HG03060 (cell line): ENCODE measurements around the gene PTCHD1.

ENCODE experiments used
- ATAC-seq: cut with Tn5 transposase; IDR thresholded peaks from one replicate; pipeline ENCODE4 v1.9.1; 2021; ENCODE audit warnings: low read depth, moderate number of reproducible peaks; ENCODE audit not compliant: unreplicated experiment

PTCHD1 gene

GRCh38 chrX:23334848-23335599 is at the start of gene PTCHD1:
TSS of gene PTCHD1 (plus strand) at chrX:23334849. CDS start at chrX:23334876, 27 bp downstream.
- ATAC-seq: no peak

DNA sequence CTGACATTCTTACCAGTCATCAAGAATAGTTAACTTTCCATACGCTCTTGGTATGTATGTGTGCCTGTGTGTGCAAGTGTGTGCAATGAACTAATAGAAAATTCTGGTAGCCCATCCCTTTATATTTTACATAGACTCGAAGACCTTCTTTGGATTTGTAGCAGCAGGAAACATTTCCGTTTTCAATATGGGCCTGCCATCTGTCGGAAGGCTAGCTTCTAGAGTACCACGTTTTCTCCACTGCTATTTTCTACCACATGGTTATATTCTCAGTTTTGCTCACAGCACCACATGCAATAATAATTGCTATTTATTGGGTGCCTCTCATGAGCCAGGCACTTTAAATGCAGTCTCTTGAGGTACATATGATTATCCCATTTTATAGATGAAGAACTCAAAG is 47.9 kb upstream of the PTCHD1 start:
- no peak for ATAC-seq

- ATAC-seq: no peak
These were observed 47.4 kb upstream of the PTCHD1 start for GRCh38 chrX:23287191-23287725.

DNA sequence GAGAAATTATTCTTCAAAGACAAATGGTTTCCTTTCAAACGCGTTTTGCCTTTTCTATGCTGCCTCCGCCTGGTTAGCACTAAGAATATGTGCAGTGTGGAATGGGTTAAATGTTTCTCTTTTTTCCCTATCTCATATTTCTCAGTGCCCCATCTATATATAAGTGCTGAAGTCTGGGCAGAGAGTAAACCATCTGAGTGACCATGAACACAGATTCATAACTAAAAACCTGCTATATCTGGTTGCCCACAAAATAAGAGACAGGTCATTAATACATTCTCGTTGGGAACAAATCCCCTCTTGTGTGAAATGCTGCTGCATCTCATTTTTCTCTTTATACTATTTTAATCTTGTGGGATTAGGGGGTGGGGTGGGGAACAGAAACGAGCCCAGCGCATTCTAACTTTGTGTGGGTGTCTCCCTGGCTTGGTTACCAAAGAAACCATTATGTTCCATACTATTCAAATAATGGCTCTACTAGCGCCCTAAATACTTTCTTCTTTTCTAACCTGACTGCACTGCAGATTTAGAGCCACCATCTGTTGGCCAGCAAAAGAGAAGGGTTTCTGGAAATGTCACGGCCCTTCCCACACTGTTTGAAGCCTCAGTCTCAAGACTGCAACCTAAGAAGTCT is 42.2 kb upstream of the PTCHD1 start:
- no peak for ATAC-seq

DNA sequence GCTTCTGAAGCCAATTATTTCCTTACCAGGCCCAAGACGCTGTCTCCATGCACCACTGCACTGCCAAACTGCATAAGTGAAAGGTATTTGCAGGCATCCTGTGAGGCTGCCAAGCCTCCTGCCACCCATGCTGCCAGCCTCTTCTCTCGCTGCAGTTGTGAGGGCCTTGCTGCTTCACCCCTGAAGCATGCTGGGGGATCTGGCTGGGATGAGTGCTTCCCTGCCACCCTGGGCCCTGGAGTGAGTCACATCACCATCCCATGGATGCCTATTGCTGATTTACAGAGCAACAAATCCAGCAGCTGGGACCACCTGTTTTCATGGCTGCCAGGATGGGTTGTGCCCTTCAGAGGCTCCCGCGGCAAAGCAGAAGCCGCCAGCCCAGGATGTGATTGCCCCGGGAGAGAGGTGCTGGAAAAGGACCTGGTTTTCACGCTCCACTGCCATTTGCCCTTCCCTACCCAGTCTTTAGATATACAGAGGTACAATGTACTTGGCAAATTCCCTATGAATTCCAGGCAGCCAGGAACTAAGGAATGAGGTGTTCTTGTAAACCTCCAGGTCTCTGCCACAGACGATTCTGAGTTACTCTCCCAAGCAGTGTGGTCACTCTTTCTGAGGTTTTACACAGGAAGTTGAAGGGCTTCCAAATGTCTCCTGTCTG is 41.5 kb upstream of the PTCHD1 start:
- no peak for ATAC-seq

DNA sequence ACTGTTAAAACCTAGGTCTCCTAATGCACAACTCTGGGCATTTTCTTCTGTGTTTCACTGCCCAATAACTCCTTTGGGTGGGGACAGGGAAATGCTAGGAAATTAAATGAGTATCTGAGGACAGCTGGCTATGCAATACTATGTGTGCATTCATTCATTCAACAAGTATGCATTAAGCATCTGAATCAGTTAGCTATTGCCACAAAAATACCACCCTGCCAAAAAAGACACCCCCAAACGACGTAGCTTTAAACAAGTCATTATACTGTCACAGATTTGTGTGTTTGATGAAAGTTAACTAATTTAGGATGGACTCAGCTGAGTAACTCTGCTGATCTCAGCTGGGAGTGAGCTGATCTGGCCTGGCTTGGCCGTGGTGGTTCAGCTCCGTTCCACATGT is 29.8 kb upstream of the PTCHD1 start:
- no peak for ATAC-seq

DNA sequence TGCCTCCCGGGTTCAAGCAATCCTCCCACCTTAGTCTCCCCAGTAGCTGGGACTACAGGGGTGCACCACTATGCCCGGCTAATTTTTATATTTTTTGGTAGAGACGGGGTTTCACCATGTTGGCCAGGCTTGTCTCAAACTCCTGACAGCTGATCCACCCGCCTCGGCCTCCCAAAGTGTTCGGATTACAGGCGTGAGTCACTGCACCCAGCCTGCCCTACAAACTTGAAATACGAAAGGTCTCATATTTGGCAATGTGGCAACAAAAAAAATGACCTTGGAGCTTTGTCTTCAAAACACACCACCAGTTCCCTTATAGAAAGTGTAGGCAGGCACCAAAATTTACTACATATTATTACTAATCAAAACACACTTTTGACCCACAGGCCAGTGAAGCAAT is 22.9 kb upstream of the PTCHD1 start:
- ATAC-seq: no peak

DNA sequence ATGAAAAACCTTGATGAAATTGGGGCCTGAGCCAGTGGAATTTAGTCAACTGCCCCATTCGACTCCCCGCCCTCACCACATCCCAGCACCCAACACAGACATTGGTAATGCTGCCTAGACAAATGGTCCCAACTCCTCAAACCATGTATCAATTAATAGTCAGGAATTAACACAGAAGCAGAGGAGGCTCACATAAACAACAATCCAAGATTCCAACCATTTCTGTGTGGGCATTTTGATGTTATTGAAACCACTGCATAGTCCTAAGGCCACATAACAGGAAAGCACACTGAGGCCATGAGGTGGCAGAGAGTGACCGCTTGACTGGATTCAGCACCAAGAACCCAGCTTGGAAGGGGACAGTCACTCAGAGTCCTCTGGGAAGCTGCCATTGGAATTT is 22.5 kb upstream of the PTCHD1 start:
- no peak for ATAC-seq

DNA sequence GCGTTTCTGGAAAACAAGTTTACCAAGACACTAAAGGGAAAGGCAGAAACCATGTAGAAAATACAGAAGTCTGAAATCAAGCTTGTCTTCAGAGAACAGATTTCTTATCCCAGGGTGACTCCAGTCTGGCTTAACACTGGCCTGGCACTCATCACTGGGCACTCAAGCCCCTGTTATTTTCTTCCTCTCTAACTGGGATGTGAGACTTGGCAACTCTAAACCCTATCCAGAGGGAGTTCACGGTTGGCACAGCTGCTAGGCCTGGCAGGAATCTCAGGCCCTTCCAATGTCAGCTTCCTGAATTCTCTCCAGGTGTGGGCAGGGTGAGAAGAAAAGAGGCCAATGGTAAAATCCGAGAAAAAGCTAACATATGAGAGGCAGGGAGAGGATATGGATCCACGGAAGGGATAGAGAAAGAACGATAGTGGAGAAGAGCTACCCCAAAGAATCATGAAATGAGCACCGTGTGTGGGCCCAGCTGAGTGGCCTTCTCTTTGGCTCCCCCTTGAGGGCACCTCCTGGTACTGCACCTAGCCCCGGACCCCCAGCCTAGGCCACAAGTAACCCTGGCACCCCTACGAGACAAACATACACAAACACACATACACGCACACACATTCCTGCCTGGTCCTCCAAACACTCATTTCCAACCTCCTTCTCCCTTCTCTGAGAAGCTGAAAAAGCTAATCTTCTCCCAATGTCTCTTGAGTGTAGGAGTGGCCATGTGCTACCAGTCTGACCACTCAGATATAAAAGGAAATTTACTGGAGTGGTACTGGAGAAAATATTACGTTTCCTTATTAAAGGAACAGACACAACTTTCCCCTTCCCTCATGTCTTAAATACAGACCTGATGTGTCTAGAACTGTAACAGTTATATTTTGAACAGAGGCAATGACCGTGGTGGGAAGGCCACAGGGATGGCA is 16.6 kb upstream of the PTCHD1 start:
- no peak for ATAC-seq

DNA sequence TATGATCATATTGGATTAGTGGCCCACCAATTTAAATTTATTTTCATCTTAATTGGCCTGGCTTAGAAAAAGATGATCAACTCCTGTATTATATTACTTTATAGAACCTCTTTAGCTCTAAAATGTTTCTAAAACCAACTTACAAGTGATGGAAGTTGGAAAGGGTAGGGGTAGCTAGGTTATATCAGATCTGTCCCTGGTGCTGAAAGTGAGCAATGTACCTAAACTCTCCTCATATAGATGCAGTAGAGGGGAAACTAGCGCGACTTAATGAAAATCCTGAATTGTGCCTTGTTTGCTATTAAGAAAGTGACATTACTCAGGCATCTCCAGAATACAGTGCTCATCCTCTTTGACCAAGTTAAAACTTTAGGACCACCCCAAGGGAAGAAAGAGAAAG is 7.5 kb upstream of the PTCHD1 start:
- no peak for ATAC-seq

DNA sequence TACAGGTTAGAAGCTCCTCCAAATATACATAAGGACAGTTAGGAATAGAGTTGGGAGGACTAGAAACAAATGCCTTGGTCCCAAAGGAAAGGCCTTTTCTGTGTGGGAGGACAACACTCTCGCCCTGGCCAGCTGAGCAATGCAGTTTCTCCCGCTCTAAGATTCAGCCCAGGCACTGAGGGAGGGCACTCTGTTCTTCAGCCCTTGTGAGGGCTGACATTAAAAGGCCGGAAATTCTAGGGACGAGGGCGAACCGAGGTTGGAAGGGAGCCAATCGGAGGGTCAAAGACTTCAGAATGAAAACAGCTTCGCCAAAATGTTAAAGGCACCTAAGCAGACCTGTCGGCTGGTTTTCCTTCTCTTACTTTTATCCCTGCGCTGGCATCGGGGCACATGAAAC is 2.9 kb upstream of the PTCHD1 start:
- no peak for ATAC-seq

- no peak for ATAC-seq
These were observed 2.4 kb upstream of the PTCHD1 start for GRCh38 chrX:23332101-23332887.

- ATAC-seq: no peak
These were observed 1.5 kb upstream of the PTCHD1 start for GRCh38 chrX:23332888-23333821.

DNA sequence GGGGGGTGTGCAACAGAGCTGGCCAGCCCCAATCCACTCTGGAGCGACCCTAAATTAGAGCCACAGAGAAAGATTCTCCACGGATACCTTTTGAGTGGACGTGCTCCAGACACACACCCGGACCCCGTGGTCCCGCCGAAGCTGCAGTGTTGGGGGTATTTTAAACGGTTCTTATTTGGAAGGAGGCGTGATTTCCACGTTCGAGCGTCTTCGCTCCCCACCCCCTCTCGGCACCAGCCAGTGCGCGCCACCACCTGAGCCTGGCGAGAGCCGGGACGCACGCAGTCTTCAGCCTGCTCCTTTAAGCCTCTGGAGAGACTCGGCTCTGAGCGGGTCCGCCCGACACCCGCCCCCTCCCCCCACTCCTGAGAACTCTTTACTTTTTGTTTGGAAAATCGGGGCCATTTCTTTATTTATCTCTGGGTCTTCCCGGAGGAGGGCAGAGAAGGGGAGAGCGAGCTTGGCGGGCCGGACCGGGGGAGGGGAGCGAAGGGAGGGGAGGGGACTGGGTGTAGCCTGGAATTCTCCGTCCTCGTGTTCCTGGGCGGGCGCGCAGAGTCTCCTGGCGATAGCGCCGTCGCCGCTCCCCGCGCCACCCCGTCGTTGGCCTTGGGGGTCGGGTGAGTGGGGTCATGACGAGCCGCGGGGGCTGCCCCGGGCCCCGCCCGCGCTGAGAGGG is 668 bp upstream of the PTCHD1 start:
- no peak for ATAC-seq

- no peak for ATAC-seq
These were observed 165 bp upstream of the PTCHD1 start for GRCh38 chrX:23334521-23334847.

DNA sequence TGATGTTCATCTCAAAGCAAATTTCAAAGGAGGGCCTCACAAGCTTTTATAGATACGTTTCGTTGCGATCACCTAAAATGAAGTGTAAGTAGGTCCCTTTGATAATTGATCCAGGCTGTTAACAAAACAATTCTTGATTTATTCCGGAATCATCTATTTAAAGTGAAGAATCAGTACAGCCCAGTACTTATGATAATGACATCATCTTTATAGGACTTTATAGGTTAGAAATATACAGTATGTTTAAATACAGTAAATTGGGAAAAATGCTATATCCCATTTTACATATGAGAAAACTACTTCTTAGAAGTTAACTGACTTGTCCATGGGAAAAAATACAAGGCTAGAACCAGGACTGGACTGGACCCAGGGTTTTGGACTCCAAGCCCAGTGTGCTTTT is 3.7 kb downstream of the PTCHD1 start:
- ATAC-seq: no peak

- no peak for ATAC-seq
These were observed 6.8 kb downstream of the PTCHD1 start for GRCh38 chrX:23341452-23341851.

DNA sequence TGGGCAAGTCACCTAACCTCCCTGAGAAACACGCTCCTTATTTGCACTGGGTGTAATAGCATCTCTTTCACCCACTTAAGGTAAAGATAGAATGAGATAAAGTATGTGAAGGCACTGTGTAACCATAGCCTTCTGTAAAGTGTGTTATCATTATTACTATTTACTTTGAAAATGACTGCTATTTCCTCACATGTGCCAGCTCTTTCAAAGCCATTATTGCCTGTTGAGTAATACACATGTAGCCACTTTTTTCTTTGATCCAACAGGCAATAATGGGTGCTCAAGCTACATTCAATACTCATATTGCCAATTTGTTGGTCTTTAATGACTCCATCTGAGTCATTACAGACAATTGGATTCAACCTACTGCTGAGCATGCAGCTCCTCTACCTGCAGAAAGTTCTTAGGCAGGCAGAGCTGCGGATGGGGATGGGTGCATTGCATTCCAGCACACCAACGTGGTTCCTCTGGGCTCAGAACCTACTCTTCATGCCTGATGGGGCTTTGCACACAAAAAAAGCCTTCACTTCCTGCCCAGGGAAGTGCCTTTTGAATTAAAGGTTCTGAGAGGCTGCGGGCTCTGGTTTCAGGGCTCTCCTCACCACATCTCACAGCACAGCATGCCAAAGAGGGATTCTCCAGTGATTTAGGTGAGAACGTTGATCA is 9.7 kb downstream of the PTCHD1 start:
- ATAC-seq: no peak
